Measurements from ENCODE around the gene GOSR2. TPM values are rescaled to one million over a fixed set of nuclear protein-coding genes. Genes with fewer than 3 reads are reported as not detected.

The GOSR2 gene
- total and polyA plus RNA-seq, 3 donors from 2014 or later: 72.2 to 92.8 (median 92.4) TPM

GRCh38 chr17:46911311-46911710, 11.6 kb upstream of the GOSR2 start:
- WGBS, 2 donors: 86 to 100% methylated on average over 3 of the region's 3 CpGs

GRCh38 chr17:46915596-46915995, 7.4 kb upstream of the GOSR2 start:
- TF ChIP-seq CTCF (IDR thresholded peaks at IDR 0.05): no peak
- TF ChIP-seq POLR2A (IDR thresholded peaks at IDR 0.05): no peak
- Histone ChIP-seq H3K36me3 (ENCODE audit: low read depth, missing control alignments) (no peaks in the 10 kb centered on the region), H3K4me3 (no peak overlapping the region), H3K4me1 (no peaks in the 10 kb centered on the region), H3K27ac (no peak overlapping the region), H3K9me3 (no peaks in the 10 kb centered on the region), H3K27me3 (no peaks in the 10 kb centered on the region)
- WGBS, 2 donors: 0 to 21% methylated on average over 1 of the region's 1 CpG
- no peak for DNase-seq
- intact Hi-C loops (cut with DNase I; ENCODE audit: low total_unique reads): no loop called here

More at GRCh38 chr17:46911311-46911710, 11.6 kb upstream of the GOSR2 start:
- no peaks in the 10 kb centered on the region for H3K4me1 ChIP-seq
- no peak overlapping the region for H3K4me3 ChIP-seq
- no peak overlapping the region for H3K27ac ChIP-seq
- intact Hi-C loops (cut with DNase I; ENCODE audit: low total_unique reads): no loop called here
- no peak for DNase-seq
- H3K9me3 ChIP-seq: no peaks in the 10 kb centered on the region
- H3K27me3 ChIP-seq: no peaks in the 10 kb centered on the region
- TF ChIP-seq CTCF (IDR thresholded peaks at IDR 0.05) (no peak), POLR2A (IDR thresholded peaks at IDR 0.05) (no peak)
- H3K36me3 ChIP-seq (ENCODE audit: low read depth, missing control alignments): no peaks in the 10 kb centered on the region

- intact Hi-C loops (cut with DNase I; ENCODE audit: low total_unique reads): no loop called here
- Histone ChIP-seq H3K4me3 (no peak overlapping the region), H3K27me3 (no peaks in the 10 kb centered on the region), H3K4me1 (no peaks in the 10 kb centered on the region), H3K27ac (no peak overlapping the region), H3K36me3 (ENCODE audit: low read depth, missing control alignments) (no peaks in the 10 kb centered on the region), H3K9me3 (no peaks in the 10 kb centered on the region)
- WGBS, 2 donors: 89 to 98% methylated on average over 2 of the region's 2 CpGs
- DNase-seq: no peak
- TF ChIP-seq POLR2A (IDR thresholded peaks at IDR 0.05): no peak
Observed at GRCh38 chr17:46916211-46916610, 6.7 kb upstream of the GOSR2 start.

- H3K9me3 ChIP-seq: no peaks in the 10 kb centered on the region
- no peak overlapping the region for H3K27ac ChIP-seq
- intact Hi-C loops (cut with DNase I; ENCODE audit: low total_unique reads): no loop called here
- no peaks in the 10 kb centered on the region for H3K27me3 ChIP-seq
- no peaks in the 10 kb centered on the region for H3K4me1 ChIP-seq
- DNase-seq: no peak
- TF ChIP-seq POLR2A (IDR thresholded peaks at IDR 0.05) (no peak), CTCF (IDR thresholded peaks at IDR 0.05) (no peak)
- no peaks in the 10 kb centered on the region for H3K36me3 ChIP-seq (ENCODE audit: low read depth, missing control alignments)
- 87 to 94% methylated on average over 3 of the region's 3 CpGs for WGBS, 2 donors
- no peak overlapping the region for H3K4me3 ChIP-seq
Observed at GRCh38 chr17:46916623-46917022, 6.3 kb upstream of the GOSR2 start.

GRCh38 chr17:46917041-46917440, 5.9 kb upstream of the GOSR2 start:
- Histone ChIP-seq H3K4me3 (no peak overlapping the region), H3K27ac (no peak overlapping the region), H3K27me3 (no peaks in the 10 kb centered on the region), H3K36me3 (ENCODE audit: low read depth, missing control alignments) (no peaks in the 10 kb centered on the region), H3K9me3 (no peaks in the 10 kb centered on the region), H3K4me1 (no peaks in the 10 kb centered on the region)
- no peak for TF ChIP-seq CTCF (IDR thresholded peaks at IDR 0.05)
- no peak for TF ChIP-seq POLR2A (IDR thresholded peaks at IDR 0.05)
- no peak for DNase-seq
- intact Hi-C loops (cut with DNase I; ENCODE audit: low total_unique reads): no loop called here
